ENCODE results near the gene STK38L.

STK38L gene

GRCh38 chr12:27243804-27244688 lies at the start of gene STK38L:
Gene STK38L (plus strand): TSS chr12:27244286. CDS start chr12:27297721, 53,435 bp downstream.
- DNase-seq = peak; percentile 96

DNA sequence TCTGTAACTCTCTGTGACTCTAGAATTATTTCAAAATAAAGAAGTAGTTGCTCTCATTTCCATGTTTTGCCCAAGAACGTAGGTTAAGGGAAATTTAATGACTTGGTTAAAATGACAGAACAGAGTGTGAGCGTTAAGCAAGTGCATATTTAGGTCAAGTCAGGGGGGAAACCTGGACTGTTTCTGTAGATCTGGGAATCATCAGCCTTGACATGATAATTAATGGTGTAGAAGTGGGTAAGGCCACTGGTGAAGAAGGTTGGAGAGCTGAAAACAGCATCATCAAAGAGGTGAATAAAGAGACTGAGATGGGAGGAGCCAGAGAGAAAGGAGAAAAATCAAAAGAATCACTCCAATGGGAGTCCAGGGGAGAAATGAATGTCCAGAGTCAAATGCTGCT lies 49.4 kb upstream of the STK38L start:
- DNase-seq = no peak

DNA sequence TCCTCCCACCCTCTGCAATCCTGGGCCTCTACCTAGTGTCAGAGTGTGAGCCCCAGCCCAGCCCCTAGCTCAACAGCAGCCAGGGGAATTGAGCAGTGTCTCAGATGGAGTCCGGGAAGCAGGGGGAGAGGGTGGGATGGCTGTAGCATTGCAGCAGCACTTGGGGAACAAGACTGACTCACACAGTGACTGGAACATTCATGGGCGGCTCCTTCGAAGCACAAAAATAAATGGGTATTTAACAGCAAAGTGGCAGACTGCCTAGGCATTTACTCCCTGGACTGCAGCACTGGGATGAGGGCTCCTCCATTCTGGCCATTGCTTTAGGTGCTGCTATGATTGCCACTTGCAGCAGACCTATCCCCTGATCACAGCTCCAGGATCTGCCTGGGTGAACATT lies 46.0 kb upstream of the STK38L start:
- peak; percentile 47 for DNase-seq

DNA sequence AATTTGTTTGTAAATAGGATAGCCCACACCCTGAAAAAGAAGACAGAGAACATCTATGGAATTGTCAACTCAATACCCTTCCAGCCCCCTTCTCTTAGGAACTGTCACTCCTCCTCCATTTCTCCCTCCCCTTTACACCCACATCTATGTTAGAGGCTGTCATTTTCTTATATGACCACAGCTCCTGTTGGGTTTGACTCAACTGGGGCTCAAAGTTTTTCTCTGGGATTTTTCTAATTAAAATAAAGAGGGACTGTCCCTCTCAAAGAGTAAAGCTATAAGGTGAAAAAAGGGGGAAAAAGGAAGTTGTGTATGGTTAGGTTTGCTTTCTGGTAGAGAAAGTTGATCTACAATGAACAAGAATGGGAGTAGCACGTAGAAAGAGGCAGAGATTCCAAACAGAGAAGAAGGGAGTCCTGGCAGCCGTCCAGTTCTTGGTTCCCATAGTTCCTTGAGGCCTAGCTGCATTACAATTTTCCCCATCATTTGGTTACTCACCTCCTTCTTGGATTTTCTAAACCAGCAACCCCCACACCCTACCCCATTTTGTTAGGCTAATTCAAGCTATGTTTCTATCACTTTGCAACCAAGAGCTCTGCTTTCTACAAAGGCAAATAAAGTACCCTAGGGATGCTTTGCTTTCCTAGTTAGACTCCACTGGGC lies 44.3 kb upstream of the STK38L start:
- DNase-seq = no peak

DNA sequence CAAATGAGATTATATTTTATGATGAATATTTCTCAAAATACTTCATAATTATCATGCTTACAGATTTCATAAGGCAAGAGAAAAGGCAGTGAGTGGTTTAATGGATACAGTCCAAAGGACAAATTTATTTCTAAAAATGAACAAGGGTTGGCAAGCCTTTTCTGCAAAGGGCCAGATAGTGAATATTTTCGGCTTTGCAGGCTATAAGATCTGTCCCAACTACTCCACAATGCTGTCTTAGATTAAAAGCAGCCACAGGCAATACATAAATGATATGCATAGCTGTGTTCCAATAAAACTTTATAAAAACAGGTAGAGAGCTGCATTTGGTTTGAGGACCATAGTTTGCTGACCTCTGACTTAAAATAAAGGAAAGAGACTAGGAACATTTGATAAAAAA lies 42.9 kb upstream of the STK38L start:
- DNase-seq = no peak

DNA sequence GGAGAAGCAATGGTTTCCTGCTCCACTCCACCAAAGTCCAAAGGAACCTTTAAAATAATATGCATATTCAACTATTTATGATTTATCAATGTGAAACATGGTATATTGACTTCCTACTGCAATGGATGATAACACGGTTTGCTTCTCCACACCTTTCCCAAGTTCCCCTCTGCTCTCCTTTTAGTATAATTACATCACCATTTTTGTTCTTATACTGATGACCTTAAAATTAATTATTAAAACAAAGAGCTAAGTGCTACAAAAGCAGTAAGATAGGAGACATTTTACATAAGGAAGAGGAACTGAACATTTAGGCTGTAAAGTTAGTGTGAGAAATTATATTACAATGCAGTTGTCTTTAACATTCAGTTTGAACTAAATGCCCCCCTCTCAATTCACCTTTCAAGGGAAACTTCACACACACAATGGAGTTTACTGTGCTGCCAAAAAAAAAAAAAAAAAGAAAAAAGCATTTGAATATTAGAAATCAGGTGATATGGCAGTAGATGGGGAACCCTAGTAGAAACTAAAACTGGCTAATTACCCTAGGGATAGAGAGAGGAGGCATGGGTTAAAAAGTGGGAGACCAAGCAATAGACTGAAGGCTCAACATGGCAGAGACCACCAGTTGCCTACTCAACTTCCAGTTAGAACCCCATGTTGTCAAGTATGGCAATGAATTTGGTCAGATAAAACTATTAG lies 37.1 kb upstream of the STK38L start:
- no peak for DNase-seq

DNA sequence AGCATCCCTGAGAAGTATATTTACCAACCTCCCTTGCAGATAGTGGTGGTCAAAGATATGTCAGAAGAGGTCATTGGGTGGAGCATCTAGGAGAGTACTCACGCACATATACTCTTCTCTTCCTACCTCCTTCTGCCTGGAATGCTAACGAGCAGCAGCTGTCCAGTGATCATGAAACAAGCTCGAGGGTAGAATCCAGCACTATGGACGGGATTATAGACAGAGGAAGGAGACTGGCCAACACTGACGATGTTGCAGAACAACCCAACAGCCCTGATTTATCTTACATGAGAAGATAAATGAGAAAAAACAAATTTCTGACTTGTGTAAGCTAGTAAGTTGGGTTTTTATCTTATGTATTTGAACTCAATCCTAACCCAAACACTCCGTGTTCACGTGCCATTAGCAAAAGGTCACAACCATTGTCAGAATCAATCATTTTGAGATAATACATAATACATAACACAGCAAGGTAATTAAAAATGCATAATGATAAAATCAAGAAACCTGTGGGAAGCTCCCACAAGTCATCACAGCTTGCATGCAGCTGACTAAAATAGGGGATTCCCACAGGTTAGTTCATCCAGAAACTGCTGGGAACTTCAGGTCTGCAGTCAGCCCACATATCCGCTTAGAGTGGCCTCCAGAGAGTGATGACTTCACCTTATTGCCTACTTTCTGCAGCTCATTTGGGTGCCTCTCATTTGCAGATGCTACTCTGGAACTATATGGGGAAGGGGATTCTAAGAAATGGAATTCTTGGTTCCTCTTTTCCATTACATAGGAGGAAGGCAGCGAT lies 36.3 kb upstream of the STK38L start:
- DNase-seq = no peak

- DNase-seq = no peak
These were observed 35.7 kb upstream of the STK38L start for GRCh38 chr12:27208414-27208750.

DNA sequence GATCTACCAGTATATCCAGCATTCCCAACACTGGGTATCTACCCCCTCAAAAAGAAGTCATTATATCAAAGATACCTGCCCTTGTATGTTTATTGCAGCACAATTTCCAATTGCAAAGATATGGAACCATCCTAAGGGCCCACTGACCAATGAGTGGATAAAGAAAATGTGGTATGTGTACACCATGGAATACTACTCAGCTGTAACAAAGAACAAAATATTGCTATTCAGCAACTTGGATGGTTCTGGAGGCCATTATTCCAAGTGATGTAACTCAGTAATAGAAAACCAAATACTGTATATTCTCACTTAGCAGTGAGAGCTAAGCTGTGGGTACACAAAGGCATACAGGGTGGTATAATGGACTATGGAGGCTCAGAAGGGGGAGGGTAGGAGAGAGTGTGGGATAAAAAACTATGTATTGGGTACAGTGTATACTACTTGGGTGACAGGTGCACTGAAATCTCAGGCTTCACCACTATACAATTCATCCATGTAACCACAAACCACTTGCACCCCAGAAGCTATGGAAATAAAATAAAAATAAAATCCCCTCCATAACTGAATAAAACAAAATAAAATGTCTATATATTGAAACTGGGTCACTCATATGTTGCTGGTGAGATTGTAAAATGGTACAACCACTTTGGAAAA lies 34.7 kb upstream of the STK38L start:
- DNase-seq = no peak

DNA sequence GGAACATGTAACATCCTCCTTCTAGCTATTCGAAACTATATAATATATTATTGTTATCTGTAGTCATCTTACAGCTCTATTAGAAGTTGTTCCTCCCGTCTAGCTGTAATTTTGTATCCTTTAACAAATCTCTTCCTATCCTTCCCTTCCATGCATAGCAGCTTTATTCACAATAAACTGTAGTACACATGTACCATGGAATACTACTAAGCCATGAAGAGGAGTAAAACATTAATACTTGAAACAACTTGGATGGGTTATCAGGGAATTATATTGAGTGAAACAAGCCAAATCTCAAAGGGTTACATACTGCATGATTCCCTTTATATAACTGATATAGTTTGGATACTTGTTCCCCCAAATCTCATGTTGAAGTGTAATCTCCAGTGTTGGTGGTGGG lies 33.9 kb upstream of the STK38L start:
- no peak for DNase-seq

DNA sequence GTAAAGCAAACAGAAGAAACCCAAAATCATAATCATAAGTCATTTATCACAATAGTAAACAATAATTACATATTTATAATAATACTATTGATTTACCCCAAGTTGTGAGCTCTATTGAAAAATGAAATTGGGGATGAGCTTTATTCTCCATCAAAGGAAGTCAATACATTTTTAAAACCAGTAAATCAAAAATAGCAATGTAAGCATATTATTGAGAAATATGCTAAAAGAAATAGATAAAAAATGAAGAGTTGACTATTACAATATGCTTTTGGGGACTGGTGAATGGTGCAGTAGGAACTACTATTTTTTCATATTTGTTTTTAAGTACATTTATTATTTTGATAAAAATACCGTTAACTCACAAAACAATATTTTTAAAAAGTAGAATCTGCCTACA lies 31.2 kb upstream of the STK38L start:
- DNase-seq = no peak

GRCh38 chr12:27213304-27213703 lies 30.8 kb upstream of the STK38L start:
- no peak for DNase-seq

DNA sequence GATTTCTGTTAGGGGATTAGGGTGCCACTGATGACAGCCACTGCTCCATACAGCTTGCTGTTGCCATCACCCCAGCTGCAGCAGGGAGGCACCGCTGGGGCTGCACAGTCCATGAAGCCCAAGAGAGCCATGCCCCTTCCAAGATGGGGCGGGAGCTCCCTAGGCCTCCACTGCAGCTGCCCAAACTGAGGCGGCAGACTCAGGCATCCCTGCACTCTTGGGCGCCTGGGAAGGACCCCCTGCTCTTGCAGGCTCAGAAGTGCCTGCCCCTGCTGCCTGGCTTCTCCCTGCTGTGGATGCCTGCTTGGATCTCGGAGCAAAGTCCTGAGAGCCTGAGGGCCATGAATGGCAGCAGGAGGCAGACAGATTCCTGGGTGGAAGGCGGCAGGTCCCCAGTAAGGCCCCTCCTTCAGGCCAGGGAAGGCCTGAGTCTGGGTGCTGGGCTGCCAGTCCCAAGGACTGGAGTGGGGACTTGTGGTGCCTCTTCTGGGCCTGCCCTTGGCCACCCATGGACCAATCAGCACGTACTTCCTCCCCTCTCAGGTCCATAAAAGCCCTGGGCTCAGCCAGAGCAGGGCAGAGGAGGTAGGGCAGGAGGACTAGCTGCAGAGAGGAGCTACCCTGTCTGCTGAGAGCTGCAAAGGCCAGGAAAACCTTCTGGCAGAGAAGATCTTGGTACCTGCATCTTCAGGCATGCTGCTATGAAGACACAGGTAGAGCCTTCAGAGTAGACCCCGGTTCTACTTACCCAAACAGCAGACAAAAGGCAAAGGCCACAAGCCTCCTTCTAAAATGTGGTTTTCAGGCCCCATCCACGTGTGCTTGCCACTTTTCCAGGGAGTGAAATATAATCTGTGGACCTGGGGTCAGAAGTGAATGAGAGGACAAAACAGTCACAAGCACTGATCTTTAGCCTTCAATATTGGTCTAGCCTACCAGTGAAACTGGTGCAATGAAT lies 30.0 kb upstream of the STK38L start:
- DNase-seq = no peak

- no peak for DNase-seq
These were observed 26.5 kb upstream of the STK38L start for GRCh38 chr12:27217590-27217989.

DNA sequence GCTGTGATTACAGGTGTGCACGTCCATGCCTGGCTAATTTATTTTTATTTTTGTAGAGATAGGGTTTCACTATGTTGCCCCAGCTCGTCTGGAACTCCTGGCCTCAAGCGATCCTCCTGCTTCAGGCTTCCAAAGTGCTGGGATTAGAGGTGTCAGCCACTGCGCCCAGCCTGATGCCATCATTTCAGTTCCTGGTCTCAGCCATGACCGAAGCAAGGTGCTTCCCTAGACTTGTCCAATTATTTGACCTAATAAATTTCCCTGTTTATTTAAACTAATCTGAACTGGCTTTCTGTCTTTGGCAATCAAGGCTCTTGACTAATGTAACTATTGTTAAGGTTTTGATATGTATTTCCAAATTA lies 24.4 kb upstream of the STK38L start:
- DNase-seq = no peak

DNA sequence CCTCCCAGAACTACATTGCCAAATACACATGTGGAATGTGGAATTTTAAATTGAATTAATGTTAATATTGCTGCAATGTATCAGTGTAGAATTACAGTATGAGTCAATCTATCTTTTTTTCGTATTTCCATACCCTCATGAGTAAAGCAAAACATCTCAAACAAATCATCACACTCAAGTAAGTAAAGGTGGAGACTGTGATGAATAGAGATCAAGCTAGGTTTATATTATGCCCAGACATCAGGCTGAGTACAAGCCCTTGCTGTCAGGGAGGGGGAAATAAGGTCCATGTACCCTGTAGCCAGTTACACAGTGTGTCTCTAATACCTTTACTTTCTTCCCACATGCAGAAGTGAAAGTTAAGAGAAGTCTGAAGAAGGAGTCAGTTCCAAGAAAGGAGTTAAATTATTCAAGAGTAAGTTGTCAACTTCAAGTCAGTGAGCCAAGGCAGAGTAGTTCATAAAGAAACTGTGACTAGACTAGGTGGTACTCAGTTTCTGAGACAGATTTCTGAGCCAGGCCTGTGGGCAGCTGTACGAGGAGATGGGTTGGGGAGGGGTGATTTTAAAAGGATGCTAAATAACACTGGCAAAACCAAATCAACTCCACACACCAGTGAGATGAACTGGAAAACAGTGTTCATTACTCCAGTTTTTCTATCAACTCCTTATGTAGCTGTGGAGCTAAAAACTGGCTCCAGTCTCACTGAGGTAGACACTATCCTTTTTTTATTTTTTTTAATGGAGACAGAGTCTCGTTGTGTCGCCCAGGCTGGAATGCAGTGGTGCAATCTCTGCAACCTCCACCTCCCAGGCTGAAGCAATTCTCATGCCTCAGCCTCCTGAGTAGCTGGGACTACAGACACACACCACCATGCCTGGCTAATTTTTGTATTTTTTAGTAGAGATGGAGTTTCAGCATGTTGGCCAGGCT lies 23.8 kb upstream of the STK38L start:
- peak; percentile 26 for DNase-seq

DNA sequence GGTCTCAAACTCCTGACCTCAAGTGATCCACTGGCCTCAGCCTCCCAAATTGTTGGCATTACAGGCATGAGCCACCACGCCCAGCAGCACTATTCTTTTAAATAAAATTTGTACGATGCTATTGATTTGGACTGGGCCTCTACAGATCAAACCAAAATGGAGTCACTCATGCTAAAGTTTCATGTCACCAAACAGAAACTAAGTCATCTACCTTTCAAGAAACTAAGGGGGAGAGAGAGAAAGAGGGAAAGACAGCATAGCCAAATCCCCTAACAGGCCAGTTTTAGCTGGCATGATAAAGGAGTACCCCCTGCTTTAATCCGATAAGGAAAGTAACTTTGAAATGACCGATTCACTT lies 23.1 kb upstream of the STK38L start:
- DNase-seq = no peak

DNA sequence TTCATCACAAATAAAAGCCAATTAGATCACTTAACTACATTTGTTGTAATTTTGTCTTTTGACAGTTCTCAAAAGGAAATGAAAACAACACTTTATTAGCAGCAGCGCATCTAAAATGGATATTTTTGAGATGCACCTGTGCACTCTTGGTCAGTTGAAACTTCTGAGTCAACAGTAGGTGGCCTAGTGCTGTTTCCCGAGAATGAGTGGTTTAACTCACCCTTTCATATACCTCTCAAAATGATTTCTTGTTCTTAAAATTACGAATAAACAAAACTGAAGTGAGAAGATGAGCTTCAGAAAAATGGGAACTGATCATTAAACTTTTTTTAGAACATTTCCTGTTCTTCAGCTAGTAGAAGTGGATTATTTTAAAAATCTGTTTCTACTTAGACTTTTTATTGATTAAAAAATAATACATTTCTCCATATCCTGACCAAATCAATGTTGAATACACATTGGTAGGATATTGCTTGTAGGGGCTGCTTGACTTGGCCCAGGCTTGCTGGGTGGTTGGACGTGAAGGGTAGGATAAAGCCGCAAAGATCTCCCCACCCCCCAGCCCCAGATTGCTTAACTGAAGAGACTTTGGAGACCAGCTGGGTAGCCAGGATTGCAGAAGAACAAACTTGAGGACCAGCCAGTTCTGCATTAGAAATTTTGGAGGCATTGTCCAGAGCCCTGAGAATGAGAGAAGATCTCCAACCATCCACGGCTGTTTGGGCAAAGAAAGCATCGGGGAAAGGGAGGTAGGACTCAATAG lies 22.3 kb upstream of the STK38L start:
- no peak for DNase-seq

DNA sequence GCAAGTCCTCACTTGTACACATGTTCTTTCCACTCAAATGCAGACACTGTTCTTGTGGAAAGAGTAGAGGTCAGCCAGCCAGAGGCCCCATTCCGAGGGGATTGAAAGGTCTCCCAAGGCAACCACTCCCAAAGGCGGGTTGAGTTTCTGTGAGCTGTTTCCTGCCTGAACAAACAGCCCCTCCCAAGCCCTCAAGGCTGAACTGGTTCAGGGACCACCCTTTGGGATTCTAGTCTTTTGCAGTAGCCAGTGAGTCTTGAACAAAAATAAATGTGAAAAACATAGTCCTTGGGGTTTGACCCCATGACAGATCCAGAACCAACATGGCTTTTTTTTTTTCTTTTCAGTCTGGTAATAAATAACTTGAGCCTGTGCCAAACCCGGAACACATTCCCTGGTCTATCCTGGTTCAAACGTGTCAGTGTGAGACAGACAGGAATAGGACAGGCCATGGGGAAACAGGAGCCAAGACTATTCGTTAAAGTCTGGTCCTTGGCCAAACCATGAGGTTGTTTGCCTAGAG lies 17.6 kb upstream of the STK38L start:
- no peak for DNase-seq
